Activated T-cell treated with anti-CD3 and anti-CD28 coated beads, Interleukin-2, amount 50 U/mL, for 72 hours (primary cell): Measurements from ENCODE around the gene PHF13. TPM values are rescaled to one million over a fixed set of nuclear protein-coding genes. Genes with fewer than 3 reads are reported as not detected.
"Not testable (repeated sequence)": the region's sequence is repeated elsewhere in the genome, so short reads cannot be mapped to it uniquely, and the experiment has no call there.

ENCODE experiments used
- ATAC-seq, 2 donors: fragments of 150-1000 bp; cut with Tn5 transposase; replicated peaks in 1 of 2; 2 replicates each; pipeline ENCODE4 v1.10.0; 2021; ENCODE audit warnings: moderate library complexity in 2 of 2, mild to moderate bottlenecking in 1 of 2
- DNase-seq, 2 donors: peaks; one replicate each; pipeline ENCODE4 v3.0.0; 2021 to 2022; ENCODE audit warnings: mixed read lengths in 1 of 2
- H3K27ac Mint-ChIP-seq: one replicate; pipeline ENCODE4 v1.8.0; 2022; ENCODE audit warnings: mild to moderate bottlenecking, moderate library complexity, mixed read lengths
- H3K27me3 Mint-ChIP-seq: one replicate; pipeline ENCODE4 v1.8.0; 2022; ENCODE audit warnings: low read depth, mixed read lengths
- H3K36me3 Mint-ChIP-seq, 2 donors: one replicate each; pipeline ENCODE4 v1.8.0; 2022; ENCODE audit warnings: mixed read lengths in 2 of 2, mild to moderate bottlenecking in 1 of 2; ENCODE audit not compliant: insufficient read depth in 2 of 2
- H3K4me1 Mint-ChIP-seq: one replicate; pipeline ENCODE4 v1.8.0; 2022; ENCODE audit warnings: low read depth, mixed read lengths
- H3K4me3 Mint-ChIP-seq, 2 donors: one replicate each; pipeline ENCODE4 v1.8.0; 2022; ENCODE audit warnings: mild to moderate bottlenecking in 2 of 2, mixed read lengths in 2 of 2, moderate library complexity in 2 of 2
- H3K9me3 Mint-ChIP-seq, 2 donors: one replicate each; pipeline ENCODE4 v1.8.0; 2022; ENCODE audit warnings: mixed read lengths in 2 of 2
- total RNA-seq, 2 donors: library from RNA; stranded (reverse); gene quantifications; one replicate each; pipeline ENCODE4 v1.2.3, GENCODE V29; 2022

The PHF13 gene
- total RNA-seq, 2 donors from 2014 or later: 16.5 to 19.3 TPM

- Mint-ChIP-seq H3K4me1 (peaks cover 11% of the 10 kb centered on the region), H3K27me3 (no peaks in the 10 kb centered on the region), H3K27ac (no peak overlapping the region), H3K4me3 (no peak overlapping the region), H3K9me3 (no peaks in the 10 kb centered on the region), H3K36me3 (peaks cover 7 to 9% of the 10 kb centered on the region in 2 donors)
- ATAC-seq (no peak), DNase-seq (no peak)
Observed at GRCh38 chr1:6591222-6591621, 22.3 kb upstream of the PHF13 start.

- Mint-ChIP-seq H3K4me1 (peaks cover 15% of the 10 kb centered on the region), H3K9me3 (no peaks in the 10 kb centered on the region), H3K4me3 (no peak overlapping the region), H3K27ac (no peak overlapping the region), H3K27me3 (no peaks in the 10 kb centered on the region), H3K36me3 (peaks cover 7 to 10% of the 10 kb centered on the region in 2 donors)
- ATAC-seq (no peak), DNase-seq (no peak)
Observed at GRCh38 chr1:6591644-6592043, 21.9 kb upstream of the PHF13 start.

GRCh38 chr1:6592441-6592840 is 21.1 kb upstream of the PHF13 start:
- DNase-seq (no peak), ATAC-seq (no peak)
- Mint-ChIP-seq H3K36me3 (peaks cover 7 to 10% of the 10 kb centered on the region in 2 donors), H3K9me3 (no peaks in the 10 kb centered on the region), H3K4me3 (no peak overlapping the region), H3K27me3 (no peaks in the 10 kb centered on the region), H3K4me1 (peaks cover 23% of the 10 kb centered on the region), H3K27ac (no peak overlapping the region)

- Mint-ChIP-seq H3K36me3 (peaks cover 7 to 10% of the 10 kb centered on the region in 2 donors), H3K4me1 (peaks cover 28% of the 10 kb centered on the region), H3K9me3 (no peaks in the 10 kb centered on the region), H3K4me3 (no peak overlapping the region), H3K27me3 (no peaks in the 10 kb centered on the region), H3K27ac (no peak overlapping the region)
- no peak for DNase-seq
- ATAC-seq: no peak
Observed at GRCh38 chr1:6592865-6593593, 20.5 kb upstream of the PHF13 start.

- peaks cover 34% of the 10 kb centered on the region for H3K4me1 Mint-ChIP-seq
- no peaks in the 10 kb centered on the region for H3K27me3 Mint-ChIP-seq
- peaks cover 7 to 13% of the 10 kb centered on the region in 2 donors for H3K36me3 Mint-ChIP-seq
- H3K9me3 Mint-ChIP-seq: no peaks in the 10 kb centered on the region
- no peak overlapping the region for H3K27ac Mint-ChIP-seq
- no peak for DNase-seq
- H3K4me3 Mint-ChIP-seq: no peak overlapping the region
- ATAC-seq: no peak
Observed at GRCh38 chr1:6593810-6594209, 19.7 kb upstream of the PHF13 start.

- Mint-ChIP-seq H3K9me3 (no peaks in the 10 kb centered on the region), H3K4me3 (no peak overlapping the region), H3K27me3 (no peaks in the 10 kb centered on the region), H3K4me1 (peaks cover 47% of the 10 kb centered on the region), H3K36me3 (peaks cover 7 to 14% of the 10 kb centered on the region in 2 donors), H3K27ac (peak overlapping the region; percentile 42)
- DNase-seq (no peak), ATAC-seq (no peak)
Observed at GRCh38 chr1:6594977-6595740, 18.4 kb upstream of the PHF13 start.

- Mint-ChIP-seq H3K9me3 (no peaks in the 10 kb centered on the region), H3K27ac (peak overlapping the region; percentile 17), H3K36me3 (peaks cover 11 to 18% of the 10 kb centered on the region in 2 donors), H3K4me1 (peaks cover 53% of the 10 kb centered on the region), H3K4me3 (no peak overlapping the region), H3K27me3 (no peaks in the 10 kb centered on the region)
- no peak for ATAC-seq
- no peak for DNase-seq
Observed at GRCh38 chr1:6596351-6596750, 17.2 kb upstream of the PHF13 start.

GRCh38 chr1:6596886-6597776 is 16.4 kb upstream of the PHF13 start:
- Mint-ChIP-seq H3K4me3 (no peak overlapping the region), H3K36me3 (peaks cover 11 to 18% of the 10 kb centered on the region in 2 donors), H3K4me1 (peaks cover 53% of the 10 kb centered on the region), H3K9me3 (no peaks in the 10 kb centered on the region), H3K27ac (no peak overlapping the region), H3K27me3 (no peaks in the 10 kb centered on the region)
- ATAC-seq (no peak), DNase-seq (no peak)

- Mint-ChIP-seq H3K27ac (peak overlapping the region; percentile 28), H3K4me3 (no peak overlapping the region), H3K9me3 (no peaks in the 10 kb centered on the region), H3K27me3 (no peaks in the 10 kb centered on the region), H3K4me1 (peaks cover 53% of the 10 kb centered on the region), H3K36me3 (peaks cover 11 to 18% of the 10 kb centered on the region in 2 donors)
- ATAC-seq: no peak
- no peak for DNase-seq
Observed at GRCh38 chr1:6597777-6598131, 15.8 kb upstream of the PHF13 start.

GRCh38 chr1:6599141-6599975 is 14.2 kb upstream of the PHF13 start:
- Mint-ChIP-seq H3K36me3 (peaks cover 11 to 18% of the 10 kb centered on the region in 2 donors), H3K4me1 (peaks cover 60% of the 10 kb centered on the region)

GRCh38 chr1:6599991-6600390 is 13.5 kb upstream of the PHF13 start:
- Mint-ChIP-seq H3K27ac (peak overlapping the region; percentile 98), H3K36me3 (peaks cover 11 to 18% of the 10 kb centered on the region in 2 donors), H3K4me1 (peaks cover 61% of the 10 kb centered on the region), H3K4me3 (peak overlapping the region; percentile 89 to 96)
- H3K27me3 Mint-ChIP-seq, ATAC-seq, DNase-seq, H3K9me3 Mint-ChIP-seq: not testable (repeated sequence)

More at GRCh38 chr1:6599141-6599975, 14.2 kb upstream of the PHF13 start:
- Mint-ChIP-seq H3K27ac (peak overlapping the region; percentile 91), H3K4me3 (peak overlapping the region; percentile 89 to 96), H3K9me3 (no peaks in the 10 kb centered on the region), H3K27me3 (no peaks in the 10 kb centered on the region)
- ATAC-seq (peak in 1 of 2 donors; percentile 6), DNase-seq (peak; percentile 57 to 72)

GRCh38 chr1:6600410-6601048 is 13.0 kb upstream of the PHF13 start:
- Mint-ChIP-seq H3K9me3 (no peaks in the 10 kb centered on the region), H3K27ac (peak overlapping the region; percentile 98), H3K27me3 (no peaks in the 10 kb centered on the region), H3K4me1 (peaks cover 57% of the 10 kb centered on the region), H3K36me3 (peaks cover 8 to 15% of the 10 kb centered on the region in 2 donors), H3K4me3 (peak overlapping the region; percentile 89 to 96)
- no peak for DNase-seq
- peak in 1 of 2 donors; percentile 2 for ATAC-seq
